ENCODE results near the gene PTPRM. TPM values are rescaled to one million over a fixed set of nuclear protein-coding genes. Genes with fewer than 3 reads are reported as not detected.

PTPRM gene
- total RNA-seq, 1 donor from 2014 or later = 42.1 TPM

GRCh38 chr18:8020132-8020846 lies 453.2 kb downstream of the PTPRM start:
- Histone ChIP-seq H3K36me3 (ENCODE audit: control insufficient read depth, insufficient read depth, low read length) (no peaks in the 10 kb centered on the region), H3K4me3 (ENCODE audit: low read depth, low read length) (no peak overlapping the region), H3K27me3 (ENCODE audit: control insufficient read depth, insufficient read depth, low read length) (no peaks in the 10 kb centered on the region)
- DNase-seq (ENCODE audit: low read depth) (no peak), FAIRE-seq (no peak)
- TF ChIP-seq CTCF (IDR thresholded peaks at IDR 0.05; ENCODE audit: insufficient read depth, low read length, severe bottlenecking) = no peak

- DNase-seq (ENCODE audit: low read depth) (no peak), FAIRE-seq (no peak)
- H3K36me3 ChIP-seq (ENCODE audit: control insufficient read depth, insufficient read depth, low read length) = no peaks in the 10 kb centered on the region
- no peaks in the 10 kb centered on the region for H3K27me3 ChIP-seq (ENCODE audit: control insufficient read depth, insufficient read depth, low read length)
- TF ChIP-seq CTCF (IDR thresholded peaks at IDR 0.05; ENCODE audit: insufficient read depth, low read length, severe bottlenecking) = no peak
- H3K4me3 ChIP-seq (ENCODE audit: low read depth, low read length) = no peak overlapping the region
Measured at GRCh38 chr18:8029061-8029460, 461.9 kb downstream of the PTPRM start.

GRCh38 chr18:8029731-8030130 lies 462.6 kb downstream of the PTPRM start:
- Histone ChIP-seq H3K36me3 (ENCODE audit: control insufficient read depth, insufficient read depth, low read length) (no peaks in the 10 kb centered on the region), H3K4me3 (ENCODE audit: low read depth, low read length) (no peak overlapping the region), H3K27me3 (ENCODE audit: control insufficient read depth, insufficient read depth, low read length) (no peaks in the 10 kb centered on the region)
- FAIRE-seq (no peak), DNase-seq (ENCODE audit: low read depth) (no peak)
- no peak for TF ChIP-seq CTCF (IDR thresholded peaks at IDR 0.05; ENCODE audit: insufficient read depth, low read length, severe bottlenecking)

GRCh38 chr18:8030201-8030600 lies 463.1 kb downstream of the PTPRM start:
- FAIRE-seq = no peak

GRCh38 chr18:8031496-8031895 lies 464.4 kb downstream of the PTPRM start:
- DNase-seq (ENCODE audit: low read depth) = no peak
- FAIRE-seq = peak; percentile 18
- no peak for TF ChIP-seq CTCF (IDR thresholded peaks at IDR 0.05; ENCODE audit: insufficient read depth, low read length, severe bottlenecking)

More at GRCh38 chr18:8030201-8030600, 463.1 kb downstream of the PTPRM start:
- H3K27me3 ChIP-seq (ENCODE audit: control insufficient read depth, insufficient read depth, low read length) = no peaks in the 10 kb centered on the region
- no peak for DNase-seq (ENCODE audit: low read depth)
- no peak overlapping the region for H3K4me3 ChIP-seq (ENCODE audit: low read depth, low read length)
- H3K36me3 ChIP-seq (ENCODE audit: control insufficient read depth, insufficient read depth, low read length) = no peaks in the 10 kb centered on the region
- TF ChIP-seq CTCF (IDR thresholded peaks at IDR 0.05; ENCODE audit: insufficient read depth, low read length, severe bottlenecking) = no peak

GRCh38 chr18:8034674-8035073 lies 467.6 kb downstream of the PTPRM start:
- DNase-seq (ENCODE audit: low read depth) = no peak
- TF ChIP-seq CTCF (IDR thresholded peaks at IDR 0.05; ENCODE audit: insufficient read depth, low read length, severe bottlenecking) = no peak
- FAIRE-seq = no peak

More at GRCh38 chr18:8031496-8031895, 464.4 kb downstream of the PTPRM start:
- no peaks in the 10 kb centered on the region for H3K27me3 ChIP-seq (ENCODE audit: control insufficient read depth, insufficient read depth, low read length)
- H3K36me3 ChIP-seq (ENCODE audit: control insufficient read depth, insufficient read depth, low read length) = no peaks in the 10 kb centered on the region
- no peak overlapping the region for H3K4me3 ChIP-seq (ENCODE audit: low read depth, low read length)

More at GRCh38 chr18:8034674-8035073, 467.6 kb downstream of the PTPRM start:
- Histone ChIP-seq H3K36me3 (ENCODE audit: control insufficient read depth, insufficient read depth, low read length) (no peaks in the 10 kb centered on the region), H3K27me3 (ENCODE audit: control insufficient read depth, insufficient read depth, low read length) (no peaks in the 10 kb centered on the region), H3K4me3 (ENCODE audit: low read depth, low read length) (no peak overlapping the region)

Measured in bronchial epithelial cell (primary cell).